Measurements from ENCODE around the gene ZCCHC7.

DNA sequence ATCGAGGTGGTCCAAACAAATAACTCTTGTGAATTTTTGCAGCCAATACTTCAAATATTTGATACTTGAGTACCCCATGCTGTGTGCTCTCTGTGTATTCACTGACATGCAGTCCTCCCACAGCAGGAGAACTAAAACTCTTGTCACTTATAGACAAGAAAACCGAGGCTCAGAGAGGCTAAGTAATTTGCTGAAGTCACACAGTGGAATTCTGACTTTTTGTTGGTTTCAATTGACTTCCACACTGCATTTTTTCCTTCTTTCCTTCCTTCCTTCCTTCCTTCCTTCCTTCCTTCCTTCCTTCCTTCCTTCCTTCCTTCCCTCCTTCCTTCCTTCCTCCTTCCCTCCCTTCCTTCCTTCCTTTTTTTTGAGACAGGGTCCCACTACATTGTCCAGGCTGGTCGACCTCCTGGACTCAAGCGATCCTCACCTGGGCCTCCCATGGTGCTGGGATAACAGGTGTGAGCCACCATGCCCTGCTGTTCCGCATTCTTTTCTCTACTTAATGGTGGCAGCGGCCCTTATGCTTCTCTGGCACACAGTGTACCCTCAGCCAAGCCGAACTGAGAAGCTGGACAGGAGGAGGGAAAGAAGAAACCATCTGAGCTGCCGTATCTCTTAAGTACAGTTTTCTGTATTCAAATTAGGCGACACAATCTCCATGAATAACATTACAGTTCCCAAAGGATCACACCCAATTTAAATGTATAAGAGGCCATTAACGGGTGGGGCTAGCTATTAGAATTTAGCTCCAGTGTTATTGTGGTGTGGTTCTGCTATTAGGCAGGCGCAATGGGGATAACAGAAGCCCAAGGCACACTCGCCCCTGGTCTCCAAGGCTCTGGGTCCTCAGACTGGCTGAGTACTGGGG lies 263.7 kb downstream of the ZCCHC7 start:
- no peak for TF ChIP-seq EZH2 (IDR thresholded peaks at IDR 0.05; ENCODE audit: insufficient read depth, poor library complexity, severe bottlenecking)
- TF ChIP-seq EZH2phosphoT487 (IDR thresholded peaks at IDR 0.05; ENCODE audit: insufficient read depth, low read depth), result no peak

Measured in GM23248 (cell line).